Activated T-cell treated with anti-CD3 and anti-CD28 coated beads, Interleukin-2, amount 50 U/mL, for 4 hours (primary cell): ENCODE results near the gene NKD1. TPM values are rescaled to one million over a fixed set of nuclear protein-coding genes. Genes with fewer than 3 reads are reported as not detected.
"Not testable (repeated sequence)": the region's sequence is repeated elsewhere in the genome, so short reads cannot be mapped to it uniquely, and the experiment has no call there.

ENCODE experiments used
- ATAC-seq, 2 donors: fragments of 200-7000 bp; cut with Tn5 transposase; one replicate each; pipeline ENCODE4 v1.10.0; 2021
- DNase-seq: peaks from one replicate; pipeline ENCODE4 v3.0.0-alpha.2; 2020
- H3K27me3 Mint-ChIP-seq: one replicate; pipeline ENCODE4 v1.8.0; 2021; ENCODE audit warnings: low read depth, mixed read lengths
- H3K36me3 Mint-ChIP-seq: one replicate; pipeline ENCODE4 v1.8.0; 2022; ENCODE audit warnings: mixed read lengths; ENCODE audit not compliant: insufficient read depth
- H3K4me1 Mint-ChIP-seq: one replicate; pipeline ENCODE4 v1.8.0; 2021; ENCODE audit warnings: low read depth, mixed read lengths
- H3K4me3 Mint-ChIP-seq: one replicate; pipeline ENCODE4 v1.8.0; 2021; ENCODE audit warnings: mild to moderate bottlenecking, moderate library complexity, mixed read lengths
- H3K9me3 Mint-ChIP-seq: one replicate; pipeline ENCODE4 v1.8.0; 2021; ENCODE audit warnings: mixed read lengths
- total RNA-seq, 3 donors: library from RNA; stranded (reverse); gene quantifications; one replicate each; pipeline ENCODE4 v1.2.1, GENCODE V29; 2021

The NKD1 gene
- total RNA-seq, 3 donors from 2014 or later: 1.2 to 2.8 (median 1.6) TPM

GRCh38 chr16:50568187-50568815 lies 20.1 kb downstream of the NKD1 start:
- H3K36me3 Mint-ChIP-seq: peaks cover 6% of the 10 kb centered on the region
- no peaks in the 10 kb centered on the region for H3K9me3 Mint-ChIP-seq
- H3K4me3 Mint-ChIP-seq: no peak overlapping the region
- no peak for ATAC-seq
- H3K4me1 Mint-ChIP-seq: peaks cover 8% of the 10 kb centered on the region
- H3K27me3 Mint-ChIP-seq: no peaks in the 10 kb centered on the region
- no peak for DNase-seq

GRCh38 chr16:50570354-50570753 lies 22.2 kb downstream of the NKD1 start:
- H3K27me3 Mint-ChIP-seq: no peaks in the 10 kb centered on the region
- H3K36me3 Mint-ChIP-seq: peaks cover 6% of the 10 kb centered on the region
- H3K9me3 Mint-ChIP-seq: no peaks in the 10 kb centered on the region
- no peak for ATAC-seq
- H3K4me3 Mint-ChIP-seq: no peak overlapping the region
- no peak for DNase-seq
- peaks cover 1% of the 10 kb centered on the region for H3K4me1 Mint-ChIP-seq

DNA sequence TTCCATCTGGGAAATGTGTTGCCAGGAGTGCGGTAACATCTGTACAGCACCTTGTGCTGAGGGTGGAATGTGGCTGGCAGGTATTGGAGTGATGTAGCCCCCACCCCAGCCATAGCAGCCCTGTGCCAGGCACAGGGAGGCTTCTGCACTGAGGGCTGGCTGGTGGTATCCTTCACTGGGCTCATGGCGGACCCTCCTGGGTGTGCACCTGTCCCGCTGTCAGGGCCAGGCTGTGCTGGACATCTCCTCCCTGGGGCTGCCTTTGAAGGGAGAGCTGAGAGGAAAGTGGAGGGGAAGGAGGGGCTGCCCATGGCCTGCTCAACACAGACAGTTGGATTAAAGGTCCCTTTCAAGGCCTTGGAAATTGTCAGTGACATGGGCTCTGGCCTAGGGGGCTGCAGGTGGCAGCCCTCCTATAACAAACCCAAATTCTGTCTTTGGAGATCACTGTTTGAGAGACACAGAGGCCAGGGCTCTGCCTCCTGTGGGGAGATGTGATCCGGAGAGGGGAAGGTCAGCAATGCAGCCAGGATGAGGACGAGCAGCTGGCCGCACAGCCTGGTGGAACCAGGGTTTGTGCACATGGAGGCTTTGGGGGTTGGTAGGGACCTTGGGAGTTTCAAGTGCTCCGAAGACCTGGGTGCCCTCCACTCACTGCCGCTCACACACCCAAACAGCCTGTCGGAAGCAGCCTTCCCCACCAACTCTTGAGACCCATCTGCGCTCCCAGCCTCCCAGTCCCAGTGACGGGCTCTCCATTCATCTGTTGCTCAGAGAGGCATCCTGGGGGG lies 22.8 kb downstream of the NKD1 start:
- DNase-seq (no peak), ATAC-seq (no peak)
- Mint-ChIP-seq H3K27me3 (no peaks in the 10 kb centered on the region), H3K4me1 (peaks cover 1% of the 10 kb centered on the region), H3K9me3 (no peaks in the 10 kb centered on the region), H3K4me3 (no peak overlapping the region), H3K36me3 (peaks cover 6% of the 10 kb centered on the region)

- H3K4me3 Mint-ChIP-seq: no peak overlapping the region
- no peak for DNase-seq
- H3K36me3 Mint-ChIP-seq: peaks cover 6% of the 10 kb centered on the region
- no peaks in the 10 kb centered on the region for H3K9me3 Mint-ChIP-seq
- ATAC-seq: no peak
- peaks cover 1% of the 10 kb centered on the region for H3K4me1 Mint-ChIP-seq
- H3K27me3 Mint-ChIP-seq: no peaks in the 10 kb centered on the region
Measured at GRCh38 chr16:50571786-50572185, 23.6 kb downstream of the NKD1 start.

DNA sequence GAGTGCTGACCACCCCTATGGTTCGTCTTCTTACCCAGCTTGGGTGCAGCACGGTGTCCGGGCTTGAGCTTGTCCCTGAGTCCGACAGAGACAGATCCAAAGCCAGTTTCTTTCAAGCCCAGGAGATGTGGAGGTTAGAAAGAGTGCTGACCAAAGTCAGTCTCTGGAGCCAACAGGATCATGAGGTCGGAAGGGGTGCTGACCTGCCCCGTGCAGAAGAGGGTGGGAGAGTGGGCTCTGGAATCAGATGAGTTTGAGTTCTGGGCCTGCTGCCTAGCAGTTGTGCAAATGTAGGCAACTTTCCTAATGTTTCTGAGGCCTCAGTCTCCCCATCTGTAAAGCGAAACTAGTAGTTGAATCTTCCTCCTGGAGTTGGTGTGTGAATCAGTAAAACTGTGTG lies 24.5 kb downstream of the NKD1 start:
- Mint-ChIP-seq H3K36me3 (peaks cover 6% of the 10 kb centered on the region), H3K9me3 (no peaks in the 10 kb centered on the region), H3K27me3 (no peaks in the 10 kb centered on the region), H3K4me1 (peaks cover 1% of the 10 kb centered on the region), H3K4me3 (no peak overlapping the region)
- ATAC-seq (no peak), DNase-seq (no peak)

GRCh38 chr16:50573279-50573678 lies 25.1 kb downstream of the NKD1 start:
- no peaks in the 10 kb centered on the region for H3K27me3 Mint-ChIP-seq
- peaks cover 6% of the 10 kb centered on the region for H3K36me3 Mint-ChIP-seq
- H3K9me3 Mint-ChIP-seq: no peaks in the 10 kb centered on the region
- no peak overlapping the region for H3K4me3 Mint-ChIP-seq
- no peak for ATAC-seq
- no peak for DNase-seq
- H3K4me1 Mint-ChIP-seq: peaks cover 1% of the 10 kb centered on the region

- Mint-ChIP-seq H3K36me3 (peaks cover 8% of the 10 kb centered on the region), H3K4me3 (no peak overlapping the region), H3K4me1 (peaks cover 1% of the 10 kb centered on the region), H3K27me3 (no peaks in the 10 kb centered on the region), H3K9me3 (no peaks in the 10 kb centered on the region)
- DNase-seq (no peak), ATAC-seq (no peak)
Measured at GRCh38 chr16:50573947-50574744, 25.9 kb downstream of the NKD1 start.

GRCh38 chr16:50574745-50575136 lies 26.5 kb downstream of the NKD1 start:
- ATAC-seq (no peak), DNase-seq (no peak)
- Mint-ChIP-seq H3K9me3 (no peaks in the 10 kb centered on the region), H3K36me3 (peaks cover 7% of the 10 kb centered on the region), H3K4me1 (peaks cover 1% of the 10 kb centered on the region), H3K4me3 (no peak overlapping the region), H3K27me3 (no peaks in the 10 kb centered on the region)

- H3K4me3 Mint-ChIP-seq: no peak overlapping the region
Measured at GRCh38 chr16:50575743-50576142, 27.5 kb downstream of the NKD1 start.

DNA sequence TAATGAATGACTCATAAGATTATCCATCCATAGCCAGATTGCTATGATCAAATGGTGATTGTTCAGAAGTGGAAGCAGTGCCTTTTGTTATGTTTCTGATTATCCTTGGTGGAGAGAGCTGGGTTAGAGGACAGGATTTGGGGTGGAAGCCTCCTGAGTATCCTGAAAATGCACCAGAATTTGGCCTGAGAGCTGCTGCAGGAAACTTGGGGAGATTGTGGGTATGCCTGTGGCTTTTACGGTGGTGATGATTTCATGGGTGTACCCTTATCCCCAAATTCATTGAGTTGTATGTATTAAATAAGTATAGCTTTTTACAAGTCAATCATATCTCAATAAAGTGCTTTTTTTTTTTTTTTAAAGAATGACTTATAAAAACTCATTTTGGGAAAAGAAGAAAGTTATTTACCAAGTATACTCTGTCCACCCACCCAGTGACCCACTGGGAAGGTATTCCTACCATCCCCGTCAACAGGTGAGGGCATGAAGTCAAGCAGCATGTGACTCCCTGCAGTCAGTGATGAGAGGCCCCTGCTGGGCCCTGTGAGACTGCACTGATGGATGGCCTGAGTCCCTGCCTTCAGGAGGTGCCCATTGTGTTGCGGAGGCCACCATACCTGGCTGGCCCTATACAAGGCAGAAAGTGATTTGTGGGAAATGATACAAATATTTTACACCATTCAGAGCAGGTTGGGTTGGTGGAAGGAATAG lies 28.4 kb downstream of the NKD1 start:
- Mint-ChIP-seq H3K9me3 (no peaks in the 10 kb centered on the region), H3K4me1 (peaks cover 1% of the 10 kb centered on the region), H3K27me3 (no peaks in the 10 kb centered on the region), H3K4me3 (no peak overlapping the region), H3K36me3 (peaks cover 9% of the 10 kb centered on the region)
- ATAC-seq: no peak
- no peak for DNase-seq

More at GRCh38 chr16:50575743-50576142, 27.5 kb downstream of the NKD1 start:
- ATAC-seq (no peak), DNase-seq (no peak)
- no peaks in the 10 kb centered on the region for H3K9me3 Mint-ChIP-seq
- H3K27me3 Mint-ChIP-seq: no peaks in the 10 kb centered on the region
- H3K4me1 Mint-ChIP-seq: peaks cover 1% of the 10 kb centered on the region
- peaks cover 9% of the 10 kb centered on the region for H3K36me3 Mint-ChIP-seq

DNA sequence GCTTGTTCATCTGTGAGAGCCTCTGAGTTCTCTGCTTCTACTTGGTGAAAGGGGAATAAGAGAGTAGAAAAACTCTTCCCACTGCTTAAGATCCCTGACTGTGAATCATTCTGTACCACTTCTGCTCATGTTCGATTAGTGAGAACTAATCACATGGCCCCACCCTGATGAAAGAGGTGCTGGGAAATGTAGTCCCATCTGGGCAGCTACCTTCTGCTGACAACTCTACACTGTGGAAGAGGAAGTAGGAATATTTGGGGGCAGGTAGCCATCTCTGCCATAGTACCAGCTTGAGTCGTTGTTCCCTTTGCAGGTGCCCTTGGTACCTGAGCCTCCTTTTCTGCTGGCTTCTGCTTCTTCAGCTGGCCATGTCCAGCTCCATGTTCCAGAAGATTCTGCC lies 29.9 kb downstream of the NKD1 start:
- no peak for DNase-seq

GRCh38 chr16:50579373-50579772 lies 31.2 kb downstream of the NKD1 start:
- ATAC-seq, DNase-seq, H3K4me1 Mint-ChIP-seq, H3K4me3 Mint-ChIP-seq, H3K36me3 Mint-ChIP-seq, H3K27me3 Mint-ChIP-seq, H3K9me3 Mint-ChIP-seq: not testable (repeated sequence)

More for the DNA sequence above, 29.9 kb downstream of the NKD1 start:
- H3K4me1 Mint-ChIP-seq: peaks cover 1% of the 10 kb centered on the region
- H3K36me3 Mint-ChIP-seq: peaks cover 6% of the 10 kb centered on the region
- no peaks in the 10 kb centered on the region for H3K9me3 Mint-ChIP-seq
- no peak for ATAC-seq
- H3K27me3 Mint-ChIP-seq: no peaks in the 10 kb centered on the region
- H3K4me3 Mint-ChIP-seq: no peak overlapping the region

DNA sequence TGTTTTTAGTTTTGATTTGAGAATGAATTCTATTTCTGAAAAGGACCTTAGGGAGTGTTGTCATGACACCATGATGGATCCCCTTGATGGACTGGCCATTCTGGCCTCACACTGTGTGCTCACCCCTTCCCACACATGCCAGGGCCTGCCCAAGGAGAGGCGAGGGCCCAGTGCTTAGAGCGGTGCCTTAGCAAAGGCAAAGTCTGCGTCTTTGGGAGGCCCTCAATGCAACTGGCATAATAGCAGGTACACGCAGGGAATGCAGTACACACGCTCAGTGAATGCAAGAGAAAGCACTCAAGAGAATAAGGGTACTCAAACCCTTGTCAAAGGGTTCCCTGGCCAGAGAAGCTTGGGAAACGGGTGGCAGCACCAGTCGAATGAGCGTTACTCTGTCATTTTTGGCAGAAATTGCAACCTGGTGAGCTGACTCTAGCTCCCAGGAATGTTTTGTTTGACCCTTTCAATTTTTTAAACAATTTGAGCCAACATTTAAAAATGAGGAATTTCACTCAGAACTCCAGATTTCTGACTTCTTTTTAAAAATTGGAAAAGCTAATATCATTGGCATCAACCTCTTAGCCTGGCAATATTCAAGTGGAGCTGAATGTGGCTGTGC lies 32.1 kb downstream of the NKD1 start:
- peaks cover 6% of the 10 kb centered on the region for H3K36me3 Mint-ChIP-seq
- H3K9me3 Mint-ChIP-seq: no peaks in the 10 kb centered on the region
- H3K4me3 Mint-ChIP-seq: no peak overlapping the region
- H3K4me1 Mint-ChIP-seq: peaks cover 6% of the 10 kb centered on the region
- no peaks in the 10 kb centered on the region for H3K27me3 Mint-ChIP-seq
- ATAC-seq (no peak), DNase-seq (no peak)

- H3K4me3 Mint-ChIP-seq: no peak overlapping the region
- no peaks in the 10 kb centered on the region for H3K27me3 Mint-ChIP-seq
- DNase-seq: no peak
- H3K4me1 Mint-ChIP-seq: peaks cover 6% of the 10 kb centered on the region
- no peak for ATAC-seq
- peaks cover 6% of the 10 kb centered on the region for H3K36me3 Mint-ChIP-seq
- no peaks in the 10 kb centered on the region for H3K9me3 Mint-ChIP-seq
Measured at GRCh38 chr16:50581845-50582244, 33.6 kb downstream of the NKD1 start.
